ENCODE data around the gene SLC66A3.

The SLC66A3 gene

GRCh38 chr2:11213975-11214374 is 58.7 kb downstream of the SLC66A3 start:
- no peak for DNase-seq (ENCODE audit: low read depth in 2 of 2)

- no peak for DNase-seq (ENCODE audit: low read depth in 2 of 2)
Observed at GRCh38 chr2:11214770-11215169, 59.5 kb downstream of the SLC66A3 start.

- DNase-seq (ENCODE audit: low read depth in 2 of 2), result no peak
Observed at GRCh38 chr2:11215407-11215806, 60.1 kb downstream of the SLC66A3 start.

GRCh38 chr2:11220445-11220844 is 65.2 kb downstream of the SLC66A3 start:
- no peak for DNase-seq (ENCODE audit: low read depth in 2 of 2)

- no peak for DNase-seq (ENCODE audit: low read depth in 2 of 2)
Observed at GRCh38 chr2:11222845-11223244, 67.6 kb downstream of the SLC66A3 start.

- DNase-seq (ENCODE audit: low read depth in 2 of 2), result no peak
Observed at GRCh38 chr2:11224887-11225286, 69.6 kb downstream of the SLC66A3 start.

GRCh38 chr2:11227595-11227994 is 72.3 kb downstream of the SLC66A3 start:
- no peak for DNase-seq (ENCODE audit: low read depth in 2 of 2)
